Superior temporal gyrus (tissue), 1 donor: ENCODE data around the gene ARHGAP22.

Source experiments
- DNase-seq: peaks from one replicate; pipeline ENCODE4 v3.0.0-alpha.2; 2016; ENCODE audit errors: extremely low spot score

Gene ARHGAP22

GRCh38 chr10:48587819-48588218, 17.1 kb downstream of the ARHGAP22 start:
- no peak for DNase-seq

DNA sequence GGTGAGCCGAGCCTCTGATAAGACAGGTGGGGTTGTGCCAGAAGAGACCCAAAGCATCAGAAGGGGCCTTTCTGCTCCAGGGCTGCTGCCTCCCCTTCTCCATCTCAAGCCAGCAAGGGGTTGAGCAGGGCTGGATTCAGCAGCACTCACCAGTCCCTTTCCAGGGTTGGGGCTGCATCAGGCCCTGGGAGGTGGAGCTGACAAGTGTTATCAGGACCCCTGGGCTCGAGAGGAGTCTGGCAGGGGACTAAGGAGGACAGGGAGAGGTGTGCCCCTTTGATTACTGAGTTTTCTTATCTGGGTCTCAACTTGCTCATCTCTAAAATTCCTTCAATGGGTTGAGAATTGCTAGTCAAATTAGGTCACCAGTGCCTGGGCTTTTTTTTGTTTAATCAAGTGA, 17.8 kb downstream of the ARHGAP22 start:
- DNase-seq: no peak

GRCh38 chr10:48582970-48583369, 21.9 kb downstream of the ARHGAP22 start:
- no peak for DNase-seq

- DNase-seq: no peak
These were observed 24.6 kb downstream of the ARHGAP22 start for GRCh38 chr10:48580236-48580635.

DNA sequence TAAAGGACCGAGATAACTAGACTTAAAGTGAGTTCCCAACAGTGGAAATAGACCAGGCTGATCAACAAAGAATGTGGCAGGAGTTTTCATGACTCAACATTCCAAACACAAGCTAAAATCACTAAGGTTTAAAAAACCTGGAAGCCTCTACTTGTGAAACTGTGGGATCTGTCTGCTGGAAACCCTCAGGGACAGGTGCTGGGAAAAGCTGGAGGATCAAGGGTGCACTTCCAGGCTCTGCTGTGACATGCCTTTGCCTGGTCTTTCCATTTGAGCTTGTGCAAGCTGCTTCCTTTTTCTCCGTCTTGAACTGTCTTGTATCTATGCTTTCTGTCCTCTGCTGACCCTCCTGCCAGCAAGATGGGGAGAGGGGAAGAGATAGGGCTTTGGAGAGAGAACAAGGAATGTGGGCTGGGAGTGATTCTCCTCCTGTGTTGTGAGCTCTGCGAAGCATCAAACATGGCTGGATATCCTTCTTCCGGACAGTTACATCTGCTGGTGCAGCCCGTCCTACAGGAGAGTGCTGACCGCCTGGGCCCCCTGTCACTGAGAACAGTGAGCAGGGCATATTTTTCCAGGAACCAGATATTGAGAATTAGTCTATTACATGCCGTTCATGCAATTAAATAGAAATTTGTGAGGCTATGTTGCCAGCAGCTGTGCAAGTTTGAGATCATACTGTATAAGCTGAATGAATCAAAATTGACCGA, 25.5 kb downstream of the ARHGAP22 start:
- no peak for DNase-seq

- DNase-seq: no peak
These were observed 27.7 kb downstream of the ARHGAP22 start for GRCh38 chr10:48577158-48577557.

- no peak for DNase-seq
These were observed 28.4 kb downstream of the ARHGAP22 start for GRCh38 chr10:48576501-48576900.

DNA sequence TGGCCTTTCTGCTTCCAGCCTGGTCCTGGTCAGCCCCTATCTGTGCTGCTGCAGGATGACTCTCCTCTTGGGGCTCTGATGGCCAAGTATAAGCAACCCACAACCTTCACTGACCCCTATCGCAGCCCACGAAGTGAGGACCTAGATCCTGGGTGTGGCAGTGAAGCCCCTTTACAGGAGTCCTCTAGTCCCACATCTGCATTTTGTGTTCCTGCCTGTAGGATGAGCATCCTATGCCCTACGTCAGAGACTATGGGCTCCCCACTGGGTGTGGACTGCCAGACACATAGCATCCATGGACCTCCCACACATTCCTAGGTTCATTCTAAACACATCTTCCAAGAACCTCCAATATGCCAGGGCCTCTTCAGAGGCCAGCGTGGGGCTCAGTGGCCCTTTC, 29.0 kb downstream of the ARHGAP22 start:
- no peak for DNase-seq

DNA sequence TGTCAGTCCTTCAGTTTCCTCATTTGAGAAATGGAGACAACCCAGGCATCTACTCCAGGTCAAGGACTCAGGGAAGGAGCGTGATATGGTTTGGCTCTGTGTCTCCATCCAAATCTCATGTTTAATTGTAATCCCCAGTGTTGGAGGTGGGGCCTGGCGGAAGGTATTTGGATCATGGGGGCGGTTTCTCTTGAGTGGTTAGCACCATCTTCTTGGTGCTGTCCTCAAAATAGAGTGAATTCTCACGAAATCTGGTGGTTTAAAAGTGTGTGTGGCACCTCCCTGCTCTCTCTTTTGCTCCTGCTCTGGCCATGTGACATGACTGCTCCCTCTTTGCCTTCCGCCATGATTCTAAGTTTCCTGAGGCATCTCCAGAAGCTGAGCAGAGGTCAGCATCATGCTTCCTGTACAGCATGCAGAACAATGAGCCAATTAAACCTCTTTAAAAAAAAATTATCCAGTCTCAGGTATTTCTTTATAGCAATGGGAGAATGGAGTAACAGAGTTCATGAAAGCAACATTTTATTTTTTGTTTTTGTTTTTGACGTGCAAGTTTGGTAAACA, 30.0 kb downstream of the ARHGAP22 start:
- no peak for DNase-seq

- DNase-seq: no peak
These were observed 30.5 kb downstream of the ARHGAP22 start for GRCh38 chr10:48574322-48574796.

- no peak for DNase-seq
These were observed 31.8 kb downstream of the ARHGAP22 start for GRCh38 chr10:48573045-48573444.

GRCh38 chr10:48572414-48572813, 32.5 kb downstream of the ARHGAP22 start:
- no peak for DNase-seq

GRCh38 chr10:48568546-48568945, 36.3 kb downstream of the ARHGAP22 start:
- DNase-seq: no peak

- no peak for DNase-seq
These were observed 36.7 kb downstream of the ARHGAP22 start for GRCh38 chr10:48568131-48568530.

DNA sequence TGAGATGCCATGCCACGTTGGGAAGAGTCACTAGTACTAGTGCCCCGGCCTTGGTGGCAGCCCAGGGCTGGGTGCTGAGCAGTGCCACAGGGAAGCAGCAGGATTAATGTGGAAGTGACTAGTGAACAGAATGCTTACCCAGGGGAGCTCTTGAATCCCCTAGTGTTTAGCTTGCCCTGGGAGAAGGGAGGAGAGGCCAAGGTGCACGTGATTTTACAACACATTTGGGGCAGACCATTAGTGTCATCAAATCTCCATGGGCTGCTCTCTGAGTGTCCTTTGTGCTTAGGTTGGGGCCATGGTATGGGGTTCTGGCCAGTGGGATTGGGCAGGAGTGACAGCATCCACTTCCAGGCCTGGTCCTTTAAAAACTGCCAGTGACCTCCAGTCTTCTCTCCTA, 37.5 kb downstream of the ARHGAP22 start:
- DNase-seq: no peak

DNA sequence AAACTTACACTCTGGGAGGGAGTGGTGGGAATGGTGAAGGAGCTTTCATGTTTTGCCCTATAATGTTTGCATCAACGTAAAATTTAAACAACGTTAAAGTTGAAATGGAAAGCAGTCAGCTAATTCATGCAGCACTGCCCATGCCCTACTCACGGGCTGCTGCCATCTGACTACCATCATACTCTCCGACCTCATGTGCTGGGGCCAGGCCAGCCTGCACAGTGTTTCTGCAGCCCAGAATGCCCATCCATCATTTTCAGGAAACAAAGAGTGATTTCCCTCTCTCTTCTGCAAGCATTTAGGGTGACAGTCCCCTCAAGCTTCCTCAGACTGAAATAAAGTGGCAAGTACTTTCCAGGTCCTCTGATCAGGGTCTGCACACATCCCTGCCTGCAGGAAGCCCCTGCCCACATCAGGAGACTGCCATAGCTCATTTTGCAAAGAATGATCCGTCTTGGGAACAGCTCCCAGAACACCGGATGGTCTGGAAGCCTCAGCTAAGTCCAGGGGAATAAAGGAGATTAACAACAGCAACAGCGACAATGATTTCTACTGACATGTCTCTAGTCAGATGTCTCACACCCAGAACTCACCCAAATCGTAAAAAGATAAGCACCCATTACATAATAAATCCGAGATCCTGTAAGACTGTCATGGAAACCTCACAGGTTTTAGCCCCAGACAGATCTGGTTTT, 40.3 kb downstream of the ARHGAP22 start:
- no peak for DNase-seq

- DNase-seq: no peak
These were observed 47.3 kb downstream of the ARHGAP22 start for GRCh38 chr10:48557511-48558123.

GRCh38 chr10:48556713-48557112, 48.2 kb downstream of the ARHGAP22 start:
- DNase-seq: no peak

DNA sequence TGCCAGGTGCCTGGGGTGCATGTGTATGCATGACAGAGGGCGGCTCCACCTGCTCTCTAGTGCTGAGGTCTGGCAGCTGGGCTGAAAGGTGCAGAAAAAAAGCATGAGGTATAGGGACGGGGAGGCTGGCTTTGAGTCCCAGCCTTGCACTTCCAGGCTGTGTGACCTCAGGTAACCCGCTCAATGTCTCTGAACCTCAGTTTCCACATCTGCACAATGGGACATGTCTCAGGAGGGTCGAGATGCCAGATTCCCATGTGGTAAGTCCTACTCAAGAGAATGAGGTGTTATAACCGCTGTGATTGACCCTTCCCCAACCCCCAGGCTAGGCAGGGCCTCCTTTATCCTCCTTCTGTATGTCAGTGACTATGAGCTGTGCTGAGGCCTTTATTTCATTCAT, 48.8 kb downstream of the ARHGAP22 start:
- DNase-seq: no peak

DNA sequence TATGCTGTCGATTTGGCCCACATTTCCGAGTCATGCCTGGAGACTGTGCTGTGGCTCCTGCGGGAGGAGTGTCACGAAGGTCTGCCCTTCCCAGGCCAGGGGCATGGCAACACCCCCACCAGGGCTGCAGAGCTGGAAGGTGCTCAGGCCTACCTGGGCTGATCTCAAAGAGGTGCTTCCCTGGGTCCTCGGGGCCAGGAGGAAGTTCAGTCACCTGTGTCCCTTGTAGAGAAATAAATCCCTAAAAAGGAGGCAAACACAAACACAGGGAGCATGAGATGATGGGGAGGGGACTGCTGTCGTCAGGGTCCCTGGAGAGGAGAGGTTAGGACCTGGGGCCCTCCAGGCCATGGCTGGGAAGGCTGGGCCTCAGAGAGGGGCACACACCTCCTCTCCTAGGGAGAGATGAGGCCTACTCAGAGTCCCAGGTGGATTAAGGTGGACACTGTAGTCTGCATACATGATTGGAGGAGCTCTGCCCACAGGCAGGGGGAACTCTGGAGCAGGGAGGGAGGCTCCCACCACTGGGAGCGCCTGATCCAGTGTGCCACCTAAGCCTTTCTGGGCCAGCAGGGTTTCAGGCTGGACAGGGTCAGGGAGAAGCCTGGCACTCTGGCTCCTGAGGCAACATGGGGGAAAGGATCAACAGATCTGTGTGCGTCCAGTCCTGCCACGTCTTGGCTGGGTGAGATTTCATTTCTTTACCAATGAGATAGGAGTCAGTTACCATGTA, 49.4 kb downstream of the ARHGAP22 start:
- no peak for DNase-seq

DNA sequence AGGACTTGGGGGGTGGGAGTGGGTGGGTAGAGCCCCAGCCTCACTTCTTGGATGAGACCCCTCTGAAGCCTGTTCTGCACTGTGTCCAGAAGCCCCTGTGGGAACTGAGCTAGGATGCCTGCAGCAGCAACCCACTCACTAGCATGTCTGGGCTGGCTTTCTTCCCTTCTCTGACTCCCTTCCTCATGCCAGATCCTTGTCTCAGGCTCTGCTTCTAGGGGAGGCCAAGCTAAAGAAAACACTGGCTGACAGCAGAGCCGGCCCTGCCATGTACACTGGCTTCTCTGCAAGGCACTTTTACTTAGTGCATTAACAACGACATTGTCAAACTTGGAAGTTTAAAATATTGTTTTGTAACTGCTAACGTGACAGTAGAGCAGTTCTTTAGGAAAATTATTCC, 50.2 kb downstream of the ARHGAP22 start:
- peak; percentile 40 for DNase-seq

DNA sequence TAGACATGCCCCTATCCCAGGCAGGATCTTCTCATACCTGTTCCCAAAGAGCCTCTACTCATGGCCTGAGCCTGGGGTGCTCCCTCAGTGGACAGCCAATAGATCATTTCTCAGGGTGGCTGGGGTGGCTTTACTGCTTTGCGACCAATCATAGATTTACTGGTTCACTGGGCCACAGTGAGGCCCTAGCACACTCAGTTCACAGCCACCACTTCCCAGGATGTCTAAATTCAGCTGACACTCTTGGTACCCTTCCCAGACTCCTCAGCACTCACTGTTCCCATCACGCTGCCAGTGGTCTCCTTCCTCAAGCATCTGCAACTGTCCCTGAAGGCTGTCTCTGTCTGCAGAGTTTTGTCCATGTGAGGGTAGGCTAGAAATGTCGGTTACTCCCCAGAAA, 50.6 kb downstream of the ARHGAP22 start:
- no peak for DNase-seq
